ENCODE measurements around the gene MEGF11.

MEGF11 gene

DNA sequence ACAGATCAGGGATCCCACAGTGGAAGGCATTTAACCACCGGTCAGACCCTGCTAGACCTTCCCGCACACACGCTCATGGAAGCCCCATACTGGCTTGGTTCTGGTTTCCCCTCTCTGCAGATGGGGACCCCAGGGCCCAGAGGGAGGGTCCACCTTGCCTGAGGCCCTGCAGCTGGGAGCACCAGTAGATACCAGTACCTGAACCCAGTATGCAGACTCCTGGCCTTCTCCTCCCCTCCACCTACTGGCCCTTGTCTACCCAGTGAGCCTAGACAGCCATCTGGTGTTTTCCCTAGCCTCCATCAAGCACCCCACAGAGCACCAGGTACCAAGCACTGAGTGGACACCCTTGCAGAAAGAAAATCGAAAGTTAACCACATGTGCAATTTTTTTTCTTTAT lies 65.1 kb downstream of the MEGF11 start:
- TF ChIP-seq, protein P1, sequence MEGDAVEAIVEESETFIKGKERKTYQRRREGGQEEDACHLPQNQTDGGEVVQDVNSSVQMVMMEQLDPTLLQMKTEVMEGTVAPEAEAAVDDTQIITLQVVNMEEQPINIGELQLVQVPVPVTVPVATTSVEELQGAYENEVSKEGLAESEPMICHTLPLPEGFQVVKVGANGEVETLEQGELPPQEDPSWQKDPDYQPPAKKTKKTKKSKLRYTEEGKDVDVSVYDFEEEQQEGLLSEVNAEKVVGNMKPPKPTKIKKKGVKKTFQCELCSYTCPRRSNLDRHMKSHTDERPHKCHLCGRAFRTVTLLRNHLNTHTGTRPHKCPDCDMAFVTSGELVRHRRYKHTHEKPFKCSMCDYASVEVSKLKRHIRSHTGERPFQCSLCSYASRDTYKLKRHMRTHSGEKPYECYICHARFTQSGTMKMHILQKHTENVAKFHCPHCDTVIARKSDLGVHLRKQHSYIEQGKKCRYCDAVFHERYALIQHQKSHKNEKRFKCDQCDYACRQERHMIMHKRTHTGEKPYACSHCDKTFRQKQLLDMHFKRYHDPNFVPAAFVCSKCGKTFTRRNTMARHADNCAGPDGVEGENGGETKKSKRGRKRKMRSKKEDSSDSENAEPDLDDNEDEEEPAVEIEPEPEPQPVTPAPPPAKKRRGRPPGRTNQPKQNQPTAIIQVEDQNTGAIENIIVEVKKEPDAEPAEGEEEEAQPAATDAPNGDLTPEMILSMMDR (IDR thresholded peaks at IDR 0.05; ENCODE audit: low read length), result peak; percentile 74
- no peak for TF ChIP-seq EZH2 (IDR thresholded peaks at IDR 0.05; ENCODE audit: borderline replicate concordance, low read length)
- H3K4me1 ChIP-seq (ENCODE audit: insufficient read depth, low read length, severe bottlenecking), result peaks cover 83% of the 10 kb centered on the region

DNA sequence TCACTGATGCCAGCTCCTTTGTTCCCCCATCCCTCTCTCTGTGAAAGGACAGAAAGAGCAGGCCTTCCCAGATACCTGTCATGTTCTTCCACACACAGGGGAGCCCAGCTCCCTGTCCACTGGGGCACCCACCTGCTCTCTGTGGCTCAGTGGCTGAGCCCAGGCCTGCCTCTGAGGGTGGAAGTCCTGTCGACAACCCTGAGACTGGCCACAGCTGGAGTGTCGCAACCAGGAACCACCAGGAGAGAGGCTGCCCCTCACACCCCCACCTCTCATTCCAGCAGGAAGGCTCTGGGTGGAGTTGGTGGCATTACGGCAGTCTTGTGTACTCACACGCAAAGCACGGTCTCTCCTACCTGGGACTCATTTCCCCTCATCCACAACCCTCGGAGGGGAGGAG lies 66.3 kb downstream of the MEGF11 start:
- H3K27ac ChIP-seq (ENCODE audit: low read depth, low read length, poor library complexity, severe bottlenecking), result peak overlapping the region; percentile 100
- no peak overlapping the region for H3K4me3 ChIP-seq (ENCODE audit: low read depth, low read length, poor library complexity, severe bottlenecking)
- no peaks in the 10 kb centered on the region for H3K79me2 ChIP-seq (ENCODE audit: insufficient read depth, low read length)
- no peaks in the 10 kb centered on the region for H3K36me3 ChIP-seq (ENCODE audit: insufficient read depth, low read length)
- no peaks in the 10 kb centered on the region for H3K27me3 ChIP-seq (ENCODE audit: insufficient read depth, low read length)
- H3K4me2 ChIP-seq (ENCODE audit: low read length), result peak overlapping the region; percentile 71; the same call in 1 of the 2 replicates
- no peak overlapping the region for H2AFZ ChIP-seq (ENCODE audit: low read length)
- no peaks in the 10 kb centered on the region for H3K9me3 ChIP-seq (ENCODE audit: low read length)
- TF ChIP-seq EZH2 (IDR thresholded peaks at IDR 0.05; ENCODE audit: borderline replicate concordance, low read length), result no peak
- TF ChIP-seq, protein P1 (IDR thresholded peaks at IDR 0.05; ENCODE audit: low read length), result no peak
- no peaks in the 10 kb centered on the region for H4K20me1 ChIP-seq (ENCODE audit: insufficient read depth, low read length)
- peak overlapping the region; percentile 81 for H3K9ac ChIP-seq (ENCODE audit: low read length)
- peaks cover 95% of the 10 kb centered on the region for H3K4me1 ChIP-seq (ENCODE audit: insufficient read depth, low read length, severe bottlenecking)
- no peaks in the 10 kb centered on the region for H3K9me2 ChIP-seq (ENCODE audit: low read depth, low read length)
- peaks cover 6% of the 10 kb centered on the region for H3F3A ChIP-seq (ENCODE audit: insufficient read depth, low read length)

More for the DNA sequence above, 65.1 kb downstream of the MEGF11 start:
- no peaks in the 10 kb centered on the region for H3K9me2 ChIP-seq (ENCODE audit: low read depth, low read length)
- H3K4me3 ChIP-seq (ENCODE audit: low read depth, low read length, poor library complexity, severe bottlenecking), result peak overlapping the region; percentile 13
- no peaks in the 10 kb centered on the region for H4K20me1 ChIP-seq (ENCODE audit: insufficient read depth, low read length)
- H3K9ac ChIP-seq (ENCODE audit: low read length), result peak overlapping the region; percentile 81
- H3K27ac ChIP-seq (ENCODE audit: low read depth, low read length, poor library complexity, severe bottlenecking), result peak overlapping the region; percentile 100
- peak overlapping the region; percentile 71 for H3K4me2 ChIP-seq (ENCODE audit: low read length)
- peaks cover 6% of the 10 kb centered on the region for H3F3A ChIP-seq (ENCODE audit: insufficient read depth, low read length)
- H2AFZ ChIP-seq (ENCODE audit: low read length), result no peak overlapping the region
- no peaks in the 10 kb centered on the region for H3K79me2 ChIP-seq (ENCODE audit: insufficient read depth, low read length)
- no peaks in the 10 kb centered on the region for H3K36me3 ChIP-seq (ENCODE audit: insufficient read depth, low read length)
- no peaks in the 10 kb centered on the region for H3K27me3 ChIP-seq (ENCODE audit: insufficient read depth, low read length)
- H3K9me3 ChIP-seq (ENCODE audit: low read length), result no peaks in the 10 kb centered on the region

DNA sequence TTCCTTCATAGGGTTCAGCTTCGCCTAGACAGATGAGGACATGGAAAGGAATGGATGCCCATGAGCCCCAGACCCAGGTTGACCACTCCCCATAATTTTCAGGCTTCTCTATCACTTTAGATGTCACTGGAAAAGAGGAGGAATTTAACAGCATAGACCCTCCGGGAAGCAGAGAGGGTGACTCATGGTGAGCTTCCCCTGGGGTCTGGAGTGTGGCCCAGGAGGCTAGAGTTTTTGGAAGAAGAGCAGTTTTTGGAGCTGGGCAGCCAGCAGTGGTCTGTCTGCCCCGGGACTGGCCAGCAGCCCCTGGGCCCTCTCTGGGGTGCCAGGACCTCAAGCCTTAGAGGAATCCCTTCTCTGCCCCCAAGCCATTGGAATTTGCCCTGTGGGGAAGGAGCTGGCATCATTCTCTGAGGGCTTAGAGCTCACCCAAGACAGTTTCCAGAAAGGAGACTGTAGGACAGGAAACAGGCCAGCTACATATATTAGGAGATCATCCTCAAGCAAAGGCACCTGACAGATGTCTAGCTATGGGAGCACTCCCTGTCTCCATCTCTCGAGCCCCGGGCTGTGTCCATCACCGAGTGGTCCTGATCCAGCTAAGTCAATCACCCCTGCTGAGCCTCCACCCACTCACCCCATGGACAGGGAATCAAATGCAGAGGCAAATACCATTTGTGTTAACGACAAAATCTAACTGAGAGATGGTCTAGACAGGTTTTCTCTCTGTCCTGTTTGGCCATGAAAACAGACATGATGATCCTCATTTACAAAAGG lies 67.3 kb downstream of the MEGF11 start:
- Histone ChIP-seq H2AFZ (ENCODE audit: low read length) (no peak overlapping the region), H3K4me1 (ENCODE audit: insufficient read depth, low read length, severe bottlenecking) (peaks cover 100% of the 10 kb centered on the region), H3K79me2 (ENCODE audit: insufficient read depth, low read length) (no peaks in the 10 kb centered on the region), H3K4me3 (ENCODE audit: low read depth, low read length, poor library complexity, severe bottlenecking) (no peak overlapping the region), H3K27me3 (ENCODE audit: insufficient read depth, low read length) (no peaks in the 10 kb centered on the region), H3K9me2 (ENCODE audit: low read depth, low read length) (no peaks in the 10 kb centered on the region), H3F3A (ENCODE audit: insufficient read depth, low read length) (peaks cover 5% of the 10 kb centered on the region), H3K36me3 (ENCODE audit: insufficient read depth, low read length) (no peaks in the 10 kb centered on the region), H3K4me2 (ENCODE audit: low read length) (peak overlapping the region; percentile 71), H3K9me3 (ENCODE audit: low read length) (no peaks in the 10 kb centered on the region), H4K20me1 (ENCODE audit: insufficient read depth, low read length) (no peaks in the 10 kb centered on the region), H3K9ac (ENCODE audit: low read length) (peak overlapping the region; percentile 81), H3K27ac (ENCODE audit: low read depth, low read length, poor library complexity, severe bottlenecking) (peak overlapping the region; percentile 100)
- TF ChIP-seq, protein P1 (IDR thresholded peaks at IDR 0.05; ENCODE audit: low read length), result no peak
- TF ChIP-seq EZH2 (IDR thresholded peaks at IDR 0.05; ENCODE audit: borderline replicate concordance, low read length), result no peak
